Kidney capillary endothelial cell (primary cell): ENCODE results near the gene DPP6.
"Not testable (repeated sequence)": the region's sequence is repeated elsewhere in the genome, so short reads cannot be mapped to it uniquely, and the experiment has no call there.

Experiments
- DNase-seq: peaks from one replicate; pipeline ENCODE4 v3.0.0-alpha.2; 2018; ENCODE audit warnings: low spot score

Gene DPP6

GRCh38 chr7:154656618-154657017, 604.4 kb downstream of the DPP6 start:
- no peak for DNase-seq

GRCh38 chr7:154666768-154667167, 614.6 kb downstream of the DPP6 start:
- no peak for DNase-seq

- DNase-seq = no peak
Observed at GRCh38 chr7:154672659-154673415, 620.6 kb downstream of the DPP6 start.

GRCh38 chr7:154674191-154674590, 622.0 kb downstream of the DPP6 start:
- DNase-seq = no peak

DNA sequence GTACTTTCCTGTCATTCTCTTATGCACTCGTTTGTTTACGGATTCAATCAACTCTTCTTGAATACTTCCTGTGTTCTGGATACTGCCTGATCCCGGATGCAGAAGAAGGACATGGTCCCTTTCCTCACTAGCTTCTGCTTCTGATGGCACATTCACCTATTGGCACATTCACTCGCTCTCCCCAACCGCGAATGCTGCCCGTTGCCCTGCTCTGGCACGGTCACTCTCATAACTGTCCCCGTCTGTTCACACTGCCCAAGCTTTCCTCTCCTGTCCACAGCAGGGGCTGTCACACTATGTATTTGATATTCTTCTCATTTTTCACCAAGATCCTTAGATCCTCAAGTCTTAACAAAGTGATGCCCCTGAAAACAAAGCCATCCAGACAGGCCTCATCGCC, 623.4 kb downstream of the DPP6 start:
- no peak for DNase-seq

- not testable (repeated sequence) for DNase-seq
Observed at GRCh38 chr7:154676033-154676421, 623.8 kb downstream of the DPP6 start.

- no peak for DNase-seq
Observed at GRCh38 chr7:154676422-154677073, 624.4 kb downstream of the DPP6 start.

DNA sequence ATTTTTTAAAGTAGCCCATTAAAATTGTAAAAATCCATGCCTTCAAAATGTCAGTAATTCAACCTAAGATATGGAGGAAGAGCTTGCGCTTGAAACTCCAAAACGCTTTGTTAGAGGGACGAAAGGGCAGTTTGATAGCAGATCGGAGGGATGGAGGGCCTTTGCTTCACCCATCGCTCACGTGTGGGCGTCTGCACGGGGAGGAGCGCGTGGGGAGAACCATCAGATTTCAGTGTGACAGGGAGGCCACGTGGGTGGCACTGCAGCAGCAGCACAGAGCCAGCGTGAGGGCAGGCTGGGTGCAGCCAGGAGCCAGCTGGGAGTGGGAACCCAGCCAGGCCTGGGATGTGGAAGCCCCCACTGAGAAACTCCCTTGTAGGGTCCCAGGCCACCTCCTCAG, 625.3 kb downstream of the DPP6 start:
- no peak for DNase-seq

- not testable (repeated sequence) for DNase-seq
Observed at GRCh38 chr7:154678001-154678550, 625.9 kb downstream of the DPP6 start.

DNA sequence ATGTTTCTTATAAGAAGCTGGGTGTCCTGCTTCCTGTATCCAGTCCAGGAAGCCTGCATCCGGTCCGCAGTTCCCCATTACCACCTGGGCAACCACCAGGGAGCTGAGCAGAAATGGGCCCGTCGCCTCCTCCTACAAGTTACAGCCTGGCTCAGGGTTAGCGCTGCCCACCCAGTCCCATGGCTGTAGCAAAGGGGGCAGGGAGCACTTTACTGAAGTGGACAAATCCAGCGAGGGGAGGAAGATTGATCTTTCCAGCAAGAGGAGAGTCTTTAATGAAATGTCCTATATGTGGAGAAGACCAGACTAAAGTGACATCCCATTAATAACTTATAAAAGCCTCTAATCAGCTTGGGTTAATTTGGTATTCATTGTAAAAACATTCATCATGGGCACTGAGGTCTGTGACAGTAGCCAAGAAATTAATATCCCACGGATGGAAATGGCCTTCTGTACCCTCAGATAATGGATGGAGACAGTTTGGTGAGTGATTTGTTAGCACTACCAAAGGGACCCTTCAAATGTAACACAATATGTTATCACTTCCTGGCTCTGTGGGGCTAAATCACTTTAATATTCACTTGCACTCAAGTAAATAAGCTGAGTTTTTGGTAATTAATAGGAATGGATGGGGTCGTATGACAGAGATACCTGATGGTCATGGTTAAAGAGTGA, 627.3 kb downstream of the DPP6 start:
- DNase-seq = no peak

DNA sequence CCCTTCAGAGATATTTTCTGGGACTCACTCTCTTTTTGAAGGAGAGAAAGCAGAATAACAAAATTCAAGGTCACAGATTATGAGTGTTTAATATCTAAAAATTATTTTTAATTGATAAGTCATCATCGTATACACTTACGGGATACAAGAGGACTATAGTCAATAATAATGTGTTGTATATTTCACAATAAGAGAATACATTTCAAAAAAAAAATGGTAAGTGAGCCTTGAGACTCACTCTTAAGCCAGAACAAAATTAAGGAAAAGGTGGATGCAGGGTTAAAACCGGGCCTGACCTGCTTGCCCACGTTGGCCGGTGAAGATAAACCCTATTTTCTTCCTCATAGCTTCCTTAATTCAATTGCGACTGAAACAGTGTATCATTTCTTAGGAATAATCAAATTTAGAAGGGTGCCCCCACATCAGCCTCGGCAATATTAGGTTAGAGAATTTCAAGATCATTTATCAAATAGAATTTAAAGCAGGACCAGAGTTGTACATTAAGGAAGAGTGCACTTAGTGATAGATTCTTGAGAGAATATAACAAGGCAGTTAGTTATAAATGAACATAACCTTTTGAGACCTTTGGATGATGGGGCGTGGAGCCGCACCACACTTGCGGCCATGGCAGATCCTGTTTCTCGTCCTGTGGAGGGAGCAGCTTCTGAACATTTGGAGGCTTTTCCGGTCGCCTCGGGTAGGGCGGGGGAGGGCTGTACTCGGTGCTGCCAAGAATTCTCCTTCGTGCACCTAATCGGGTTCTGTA, 628.9 kb downstream of the DPP6 start:
- no peak for DNase-seq

- no peak for DNase-seq
Observed at GRCh38 chr7:154682003-154682402, 629.8 kb downstream of the DPP6 start.

DNA sequence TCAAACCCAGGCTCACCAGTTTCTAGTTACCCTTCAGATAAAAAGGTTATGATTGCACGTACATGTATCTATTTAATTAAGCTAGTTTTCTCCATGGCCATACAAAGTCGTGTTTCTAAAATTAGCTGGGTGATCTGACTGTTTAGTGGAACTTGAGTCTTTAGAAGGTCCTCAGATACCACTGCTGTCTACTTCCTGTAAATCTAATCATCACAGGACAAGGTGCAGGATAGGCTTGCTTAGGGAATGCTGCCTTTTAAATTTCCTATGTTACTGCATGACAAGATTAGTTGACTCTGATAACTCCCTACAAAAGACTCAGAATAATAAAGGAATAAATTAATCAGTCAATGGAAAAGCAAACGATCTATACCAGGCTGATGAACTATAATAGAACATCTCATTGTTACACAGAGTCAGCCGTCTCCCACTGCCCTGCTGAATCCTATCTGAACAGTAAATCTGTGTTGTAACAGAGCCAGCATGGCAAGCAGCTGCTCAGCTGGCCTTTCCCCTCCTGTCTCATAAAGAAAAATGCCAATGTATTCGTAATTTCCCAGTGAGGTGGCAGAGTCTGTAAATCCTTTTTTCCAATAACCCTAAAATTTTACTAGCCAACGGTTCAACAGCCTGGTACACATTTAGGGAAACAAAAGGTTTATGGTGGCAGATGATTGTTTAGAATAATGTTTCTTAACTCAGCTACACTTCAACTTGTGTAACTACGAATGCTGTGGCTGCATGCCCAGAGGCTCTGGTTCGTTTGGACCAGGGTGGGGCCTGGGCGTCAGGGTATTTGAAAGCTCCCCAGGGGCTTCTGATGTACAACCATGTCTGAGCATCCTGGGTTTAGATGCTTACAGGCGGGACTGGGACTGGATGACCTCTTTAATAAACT, 632.7 kb downstream of the DPP6 start:
- no peak for DNase-seq

DNA sequence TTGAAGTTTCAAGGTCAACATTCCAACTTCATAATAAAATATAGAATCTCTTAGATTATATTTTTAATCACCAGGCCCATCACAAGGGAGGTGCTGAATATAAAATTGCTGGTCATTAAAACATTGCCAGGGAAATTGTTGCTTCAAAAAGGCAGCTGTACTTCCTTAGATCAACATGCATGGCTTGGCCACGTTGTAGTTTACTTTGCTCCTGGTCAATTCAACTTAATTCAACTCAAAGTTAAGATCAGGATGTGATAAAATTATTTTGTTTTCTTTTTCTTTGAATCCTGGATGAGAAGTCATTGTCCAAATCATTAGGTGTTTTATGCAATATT, 633.3 kb downstream of the DPP6 start:
- no peak for DNase-seq

DNA sequence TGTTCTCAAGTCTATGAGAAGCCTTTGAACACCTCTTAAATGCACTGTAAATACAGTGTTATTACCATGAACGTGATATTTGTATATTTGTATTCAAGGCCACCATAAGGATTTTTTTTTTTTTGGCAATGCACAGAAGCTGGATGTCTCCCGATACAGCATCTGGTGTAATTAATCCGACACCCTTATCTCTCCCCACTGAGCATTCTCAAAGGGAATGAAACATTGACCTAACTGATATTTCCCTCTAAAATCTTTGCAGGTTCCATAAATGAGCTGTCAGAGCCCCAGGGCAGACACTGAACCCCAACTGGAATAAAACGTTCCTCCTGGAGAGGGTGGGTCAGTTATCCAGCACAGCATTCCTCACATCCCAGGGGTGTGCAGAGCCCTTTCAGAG, 634.1 kb downstream of the DPP6 start:
- no peak for DNase-seq

- no peak for DNase-seq
Observed at GRCh38 chr7:154688952-154689351, 636.8 kb downstream of the DPP6 start.

- DNase-seq = no peak
Observed at GRCh38 chr7:154690411-154690810, 638.2 kb downstream of the DPP6 start.

- no peak for DNase-seq
Observed at GRCh38 chr7:154693661-154694060, 641.5 kb downstream of the DPP6 start.

DNA sequence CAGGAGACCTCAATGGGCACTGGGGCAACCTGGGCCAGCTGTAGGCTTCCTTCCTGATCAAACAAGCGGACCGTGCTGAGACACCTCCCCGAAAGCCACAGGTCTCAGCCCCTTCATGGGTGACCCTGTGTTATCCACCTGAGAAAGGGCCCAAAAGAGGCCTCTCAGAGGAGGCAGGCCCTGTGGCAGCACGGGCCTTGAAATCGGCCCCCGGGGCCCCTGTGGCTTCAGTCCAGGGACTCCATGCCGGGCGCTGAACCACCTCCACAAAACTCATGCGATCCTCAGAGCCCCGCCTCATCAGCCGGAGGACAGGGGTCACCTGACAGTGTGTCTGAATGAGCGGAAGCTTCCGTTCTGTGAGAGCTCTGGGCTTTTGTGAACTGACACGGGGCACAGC, 643.6 kb downstream of the DPP6 start:
- DNase-seq = no peak

DNA sequence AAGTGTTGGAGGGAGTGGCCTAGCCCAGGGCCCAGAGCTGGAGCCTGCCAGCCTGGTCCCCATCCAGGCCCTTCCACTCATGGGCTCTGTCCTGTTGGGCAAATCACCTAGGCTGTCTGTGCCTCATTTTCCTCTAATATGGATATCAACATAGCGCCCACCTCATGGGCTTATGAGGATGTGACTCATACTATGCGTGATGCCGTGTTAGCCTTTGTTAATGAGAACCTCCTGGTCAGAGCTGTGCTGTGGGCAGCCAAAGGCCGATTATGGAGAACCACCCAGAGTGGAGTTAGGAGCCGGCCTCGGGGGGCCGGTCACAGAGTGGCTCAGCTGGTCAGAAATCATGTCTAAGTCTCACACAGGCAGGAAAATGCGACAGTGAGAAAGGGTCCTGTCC, 644.4 kb downstream of the DPP6 start:
- no peak for DNase-seq

DNA sequence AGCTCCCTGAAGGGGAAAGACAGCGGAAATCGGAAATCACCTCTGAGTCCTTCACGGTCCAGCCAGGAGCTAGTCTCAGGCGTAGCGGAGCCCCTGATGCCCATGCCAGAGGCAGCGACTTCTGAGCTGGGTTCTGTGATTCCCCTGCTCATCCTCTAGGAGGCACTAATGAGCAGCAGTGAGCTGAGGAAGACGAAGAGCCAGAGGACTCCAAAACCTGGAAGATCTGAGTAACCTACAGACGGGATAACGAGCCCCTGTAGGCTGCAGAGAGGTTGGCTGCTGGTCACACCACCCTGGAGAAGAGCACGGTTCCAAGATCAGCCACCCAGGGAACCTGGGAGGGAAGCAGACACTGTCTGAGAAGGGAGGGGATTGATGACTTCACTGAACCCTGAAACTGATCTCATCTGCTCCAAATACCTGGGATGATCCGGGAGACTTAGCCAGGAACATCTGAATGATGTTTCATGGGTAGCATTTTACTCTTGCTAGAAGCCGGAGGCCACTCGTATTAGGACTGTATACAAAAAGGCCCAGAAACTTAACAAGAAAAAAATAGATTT, 646.6 kb downstream of the DPP6 start:
- DNase-seq = no peak
